ENCODE data around the gene KDM3B.

Gene KDM3B

DNA sequence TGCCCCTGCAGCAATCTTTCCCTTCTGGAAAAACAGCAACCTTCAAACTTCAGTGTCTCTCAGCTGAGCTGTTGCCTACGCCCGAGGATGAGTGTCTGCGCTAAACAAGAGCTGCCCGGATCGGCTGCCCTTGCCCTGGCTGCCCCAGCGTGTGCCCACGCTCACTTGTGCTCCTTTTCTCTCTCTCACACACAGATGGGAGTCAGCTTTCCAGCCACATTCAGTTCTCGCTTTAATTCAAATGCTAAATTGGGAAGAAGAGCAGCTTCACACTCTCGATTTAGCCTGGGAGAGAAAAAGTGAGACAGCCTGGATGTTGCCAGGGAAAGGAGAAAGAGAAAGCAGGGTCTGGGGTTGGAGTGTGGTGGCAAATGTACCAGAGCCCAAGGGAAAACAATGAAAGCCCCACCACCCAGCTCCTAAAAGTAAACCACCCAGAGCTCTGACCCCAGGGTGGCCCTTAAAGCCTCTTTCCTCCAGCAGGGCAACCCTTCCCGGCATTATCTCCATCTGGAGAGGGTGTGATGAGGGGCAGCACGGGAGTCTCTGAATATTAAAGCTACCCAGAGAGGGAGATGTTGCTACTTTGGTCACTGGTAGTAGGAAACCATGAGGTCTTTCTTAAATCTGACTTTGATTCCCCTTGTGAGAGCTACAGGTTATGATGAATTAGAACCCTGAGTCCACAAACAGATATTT is 102.9 kb downstream of the KDM3B start:
- Histone ChIP-seq H3K4me3 (ENCODE audit: low read length, poor library complexity, severe bottlenecking) (no peak overlapping the region), H3K4me2 (ENCODE audit: low read depth, low read length, poor library complexity, severe bottlenecking) (no peak overlapping the region), H2AFZ (ENCODE audit: low read length) (no peak overlapping the region), H3K4me1 (ENCODE audit: insufficient read depth, low read length, poor library complexity, severe bottlenecking) (peaks cover 28% of the 10 kb centered on the region), H3K27me3 (ENCODE audit: insufficient read depth, low read length, poor library complexity, severe bottlenecking) (no peaks in the 10 kb centered on the region), H4K20me1 (ENCODE audit: insufficient read depth, low read length, poor library complexity, severe bottlenecking) (no peaks in the 10 kb centered on the region), H3K9ac (ENCODE audit: low read depth, low read length, poor library complexity, severe bottlenecking) (no peak overlapping the region), H3K36me3 (ENCODE audit: insufficient read depth, low read length) (no peaks in the 10 kb centered on the region), H3K9me2 (replicated peaks; ENCODE audit: low read depth, low read length) (no peaks in the 10 kb centered on the region), H3K79me2 (ENCODE audit: insufficient read depth, low read length) (no peaks in the 10 kb centered on the region), H3F3A (ENCODE audit: low read depth) (no peaks in the 10 kb centered on the region), H3K9me3 (ENCODE audit: insufficient read depth, low read depth, low read length) (no peaks in the 10 kb centered on the region)
- no peak for TF ChIP-seq EZH2phosphoT487 (IDR thresholded peaks at IDR 0.05; ENCODE audit: borderline replicate concordance)
- TF ChIP-seq, protein P1, sequence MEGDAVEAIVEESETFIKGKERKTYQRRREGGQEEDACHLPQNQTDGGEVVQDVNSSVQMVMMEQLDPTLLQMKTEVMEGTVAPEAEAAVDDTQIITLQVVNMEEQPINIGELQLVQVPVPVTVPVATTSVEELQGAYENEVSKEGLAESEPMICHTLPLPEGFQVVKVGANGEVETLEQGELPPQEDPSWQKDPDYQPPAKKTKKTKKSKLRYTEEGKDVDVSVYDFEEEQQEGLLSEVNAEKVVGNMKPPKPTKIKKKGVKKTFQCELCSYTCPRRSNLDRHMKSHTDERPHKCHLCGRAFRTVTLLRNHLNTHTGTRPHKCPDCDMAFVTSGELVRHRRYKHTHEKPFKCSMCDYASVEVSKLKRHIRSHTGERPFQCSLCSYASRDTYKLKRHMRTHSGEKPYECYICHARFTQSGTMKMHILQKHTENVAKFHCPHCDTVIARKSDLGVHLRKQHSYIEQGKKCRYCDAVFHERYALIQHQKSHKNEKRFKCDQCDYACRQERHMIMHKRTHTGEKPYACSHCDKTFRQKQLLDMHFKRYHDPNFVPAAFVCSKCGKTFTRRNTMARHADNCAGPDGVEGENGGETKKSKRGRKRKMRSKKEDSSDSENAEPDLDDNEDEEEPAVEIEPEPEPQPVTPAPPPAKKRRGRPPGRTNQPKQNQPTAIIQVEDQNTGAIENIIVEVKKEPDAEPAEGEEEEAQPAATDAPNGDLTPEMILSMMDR (conservative IDR thresholded peaks at IDR 0.05; ENCODE audit: low read length): no peak

DNA sequence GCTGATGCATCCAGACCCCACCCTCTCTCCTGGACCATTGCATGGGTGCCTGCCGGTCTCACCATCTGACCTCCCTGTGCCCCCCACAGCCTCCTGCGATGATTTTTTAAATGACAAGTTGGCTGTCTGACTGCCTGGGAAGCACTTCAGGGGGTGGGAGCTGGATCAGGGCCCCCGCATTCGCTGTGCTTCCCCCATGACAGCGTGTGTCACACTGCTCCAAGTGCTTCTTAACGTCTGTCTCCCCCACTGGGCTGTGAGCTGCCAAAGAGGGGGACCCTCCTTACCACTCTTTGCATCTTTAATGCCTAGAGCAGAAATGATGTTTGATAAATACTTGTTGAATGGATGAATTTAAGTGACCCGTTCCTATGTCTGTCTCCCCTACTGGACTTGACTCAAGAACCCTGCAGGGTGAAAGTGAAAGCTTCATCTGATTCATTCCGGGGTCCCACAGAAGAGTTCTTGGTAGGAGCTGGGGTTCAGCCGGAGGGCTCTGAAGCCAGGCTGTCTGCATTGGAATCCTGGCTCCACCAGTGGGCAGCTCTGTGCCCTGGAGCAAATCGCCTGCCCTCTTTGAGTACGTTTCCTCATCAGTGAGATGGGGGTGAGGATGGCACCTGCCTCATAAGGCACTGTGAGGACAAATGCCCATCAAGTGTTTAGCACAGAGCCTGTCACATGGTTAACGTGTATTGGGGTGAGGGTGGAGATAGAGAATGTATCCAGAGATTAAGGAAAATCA is 105.2 kb downstream of the KDM3B start:
- TF ChIP-seq EZH2phosphoT487 (IDR thresholded peaks at IDR 0.05; ENCODE audit: borderline replicate concordance): no peak
- TF ChIP-seq, protein P1 (conservative IDR thresholded peaks at IDR 0.05; ENCODE audit: low read length): no peak
- no peak overlapping the region for H3K4me2 ChIP-seq (ENCODE audit: low read depth, low read length, poor library complexity, severe bottlenecking)
- no peaks in the 10 kb centered on the region for H4K20me1 ChIP-seq (ENCODE audit: insufficient read depth, low read length, poor library complexity, severe bottlenecking)
- H3K4me1 ChIP-seq (ENCODE audit: insufficient read depth, low read length, poor library complexity, severe bottlenecking): peaks cover 31% of the 10 kb centered on the region
- no peaks in the 10 kb centered on the region for H3K9me2 ChIP-seq (replicated peaks; ENCODE audit: low read depth, low read length)
- peak overlapping the region; percentile 50 for H3K9ac ChIP-seq (ENCODE audit: low read depth, low read length, poor library complexity, severe bottlenecking)
- H3K79me2 ChIP-seq (ENCODE audit: insufficient read depth, low read length): no peaks in the 10 kb centered on the region
- no peaks in the 10 kb centered on the region for H3K9me3 ChIP-seq (ENCODE audit: insufficient read depth, low read depth, low read length)
- H3F3A ChIP-seq (ENCODE audit: low read depth): no peaks in the 10 kb centered on the region
- no peak overlapping the region for H2AFZ ChIP-seq (ENCODE audit: low read length)
- H3K27me3 ChIP-seq (ENCODE audit: insufficient read depth, low read length, poor library complexity, severe bottlenecking): no peaks in the 10 kb centered on the region
- H3K4me3 ChIP-seq (ENCODE audit: low read length, poor library complexity, severe bottlenecking): no peak overlapping the region
- H3K36me3 ChIP-seq (ENCODE audit: insufficient read depth, low read length): no peaks in the 10 kb centered on the region

DNA sequence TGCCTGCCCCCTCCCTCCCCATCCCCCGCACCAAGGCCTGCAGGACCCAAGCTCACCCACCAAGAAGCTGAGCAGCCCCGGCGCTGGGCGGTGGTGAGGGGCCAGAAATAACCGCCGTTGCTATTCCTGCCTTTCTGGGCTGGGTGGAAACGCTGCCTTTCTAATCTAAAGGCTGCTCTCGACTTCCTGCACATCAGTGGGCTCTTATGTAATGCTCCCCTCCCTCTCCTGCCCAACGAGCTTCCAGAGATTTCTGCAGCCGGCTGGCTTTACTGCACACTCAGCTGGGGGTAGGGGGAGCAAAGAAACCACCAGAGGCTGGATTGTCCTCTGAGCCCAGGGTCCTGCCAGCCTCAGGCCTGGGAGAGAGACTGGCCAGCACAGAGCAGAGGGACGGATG is 105.9 kb downstream of the KDM3B start:
- H3K4me3 ChIP-seq (ENCODE audit: low read length, poor library complexity, severe bottlenecking): no peak overlapping the region
- peaks cover 32% of the 10 kb centered on the region for H3K4me1 ChIP-seq (ENCODE audit: insufficient read depth, low read length, poor library complexity, severe bottlenecking)
- H3K9me2 ChIP-seq (replicated peaks; ENCODE audit: low read depth, low read length): no peaks in the 10 kb centered on the region
- no peaks in the 10 kb centered on the region for H4K20me1 ChIP-seq (ENCODE audit: insufficient read depth, low read length, poor library complexity, severe bottlenecking)
- H3K9ac ChIP-seq (ENCODE audit: low read depth, low read length, poor library complexity, severe bottlenecking): peak overlapping the region; percentile 50
- no peaks in the 10 kb centered on the region for H3F3A ChIP-seq (ENCODE audit: low read depth)
- H3K4me2 ChIP-seq (ENCODE audit: low read depth, low read length, poor library complexity, severe bottlenecking): peak overlapping the region; percentile 26
- no peaks in the 10 kb centered on the region for H3K27me3 ChIP-seq (ENCODE audit: insufficient read depth, low read length, poor library complexity, severe bottlenecking)
- H3K9me3 ChIP-seq (ENCODE audit: insufficient read depth, low read depth, low read length): no peaks in the 10 kb centered on the region
- no peaks in the 10 kb centered on the region for H3K36me3 ChIP-seq (ENCODE audit: insufficient read depth, low read length)
- no peak overlapping the region for H2AFZ ChIP-seq (ENCODE audit: low read length)
- no peaks in the 10 kb centered on the region for H3K79me2 ChIP-seq (ENCODE audit: insufficient read depth, low read length)
- TF ChIP-seq EZH2phosphoT487 (IDR thresholded peaks at IDR 0.05; ENCODE audit: borderline replicate concordance): no peak
- TF ChIP-seq, protein P1 (conservative IDR thresholded peaks at IDR 0.05; ENCODE audit: low read length): no peak
